OCI-LY7 (cell line): ENCODE data around the gene KCNQ1. TPM values are rescaled to one million over a fixed set of nuclear protein-coding genes. Genes with fewer than 3 reads are reported as not detected.

Experiments
- BruUV-seq: library from RNA; stranded (reverse); fragments of 400-500 nt; replicated peaks from 2 replicates; lab custom pipeline; 2021; lab: Mats Ljungman, UMichigan
- CTCF ChIA-PET: fragments of 300-600 bp; sonication (Branson Sonifier 250); formaldehyde crosslinking; loops from one replicate; lab custom pipeline; 2022; ENCODE audit warnings: antibody characterized with exemption; ENCODE audit not compliant: unreplicated experiment; lab: Charles Lee
- POLR2A ChIA-PET: fragments of 300-600 bp; sonication (Branson Sonifier 250); formaldehyde crosslinking; loops from one replicate; lab custom pipeline; 2022; ENCODE audit warnings: antibody characterized with exemption; lab: Charles Lee
- DNase-seq: peaks from one replicate; pipeline ENCODE4 v3.0.0-alpha.2; 2015; ENCODE audit warnings: low spot score
- H2AFZ ChIP-seq: fragments of 200-600 bp; sonication (generic), shearing (Covaris generic); 2 replicates; pipeline ENCODE4 v1.6.1; 2014; ENCODE audit warnings: mild to moderate bottlenecking, antibody characterized with exemption, low read length, moderate library complexity
- H3K27ac ChIP-seq: fragments of 200-600 bp; sonication (generic); 2 replicates; pipeline ENCODE4 v1.5.1; 2014; ENCODE audit warnings: mixed run types, low read depth, mild to moderate bottlenecking, moderate library complexity, low read length, inconsistent platforms; ENCODE audit not compliant: poor library complexity, severe bottlenecking
- H3K36me3 ChIP-seq: fragments of 200-600 bp; sonication (generic); 2 replicates; pipeline ENCODE4 v1.6.1; 2014; ENCODE audit warnings: mild to moderate bottlenecking, antibody characterized with exemption, low read length, moderate library complexity, mixed read lengths; ENCODE audit not compliant: insufficient read depth
- H3K4me1 ChIP-seq: fragments of 200-600 bp; sonication (generic); 2 replicates; pipeline ENCODE4 v1.5.1; 2014; ENCODE audit warnings: mild to moderate bottlenecking, low read length; ENCODE audit not compliant: insufficient read depth, poor library complexity, severe bottlenecking
- H3K4me2 ChIP-seq: fragments of 200-600 bp; sonication (generic); 2 replicates; pipeline ENCODE4 v1.6.1; 2014; ENCODE audit warnings: mild to moderate bottlenecking, low read length
- H3K4me3 ChIP-seq: fragments of 200-600 bp; sonication (generic); 2 replicates; pipeline ENCODE4 v1.5.1; 2014; ENCODE audit warnings: mild to moderate bottlenecking, low read depth, low read length; ENCODE audit not compliant: poor library complexity, severe bottlenecking
- H3K79me2 ChIP-seq: fragments of 200-600 bp; sonication (generic); 2 replicates; pipeline ENCODE4 v1.6.1; 2016; ENCODE audit warnings: low read depth, mild to moderate bottlenecking, low read length, moderate library complexity, mixed read lengths; ENCODE audit not compliant: insufficient read depth
- H3K9me2 ChIP-seq: fragments of 200-600 bp; sonication (generic); 2 replicates; pipeline ENCODE4 v1.6.1; 2016; ENCODE audit warnings: mild to moderate bottlenecking, low read length, mixed read lengths; ENCODE audit not compliant: insufficient read depth
- H3K9me3 ChIP-seq: fragments of 200-600 bp; sonication (generic); 2 replicates; pipeline ENCODE4 v1.6.1; 2014; ENCODE audit warnings: mild to moderate bottlenecking, mixed run types, low read length, mixed read lengths
- H4K20me1 ChIP-seq: fragments of 200-600 bp; sonication (generic); 2 replicates; pipeline ENCODE4 v1.6.1; 2014; ENCODE audit warnings: mild to moderate bottlenecking, antibody characterized with exemption, low read length, moderate library complexity, mixed read lengths; ENCODE audit not compliant: insufficient read depth
- EZH2phosphoT487 ChIP-seq: fragments of 200-600 bp; sonication (generic); IDR thresholded peaks from 2 replicates; pipeline ENCODE4 v1.6.1; 2018; ENCODE audit warnings: low read depth, borderline replicate concordance, mild to moderate bottlenecking, mixed run types, antibody characterized with exemption, low read length, moderate library complexity, mixed read lengths
- intact Hi-C: fragments of 100-400 bp; cut with micrococcal nuclease; formaldehyde crosslinking; loops from one replicate; pipeline ENCODE4 v1.10.0; 2022; ENCODE audit not compliant: unreplicated experiment
- total RNA-seq, 2 experiments: library from RNA; depleted of rRNA in 1 of 2; stranded (reverse); fragments of >200 nt in 1 of 2; shearing (Covaris generic) in 1 of 2; gene quantifications; 2 replicates each; pipeline ENCODE4 v1.2.3, GENCODE V29; 2014 to 2022
- TF ChIP-seq, protein P1 (sequence below): fragments of 200-600 bp; sonication (generic); conservative IDR thresholded peaks from 2 replicates; pipeline ENCODE4 v1.5.1; 2014; ENCODE audit warnings: mild to moderate bottlenecking, antibody characterized with exemption, low read length, moderate library complexity, mixed read lengths

KCNQ1 gene
- total RNA-seq, 2 experiments from 2014 or later: 0.22 to 1.3 TPM

GRCh38 chr11:2468363-2469235 lies 23.8 kb downstream of the KCNQ1 start:
- H3K36me3 ChIP-seq: no peaks in the 10 kb centered on the region
- no peak overlapping the region for H3K27ac ChIP-seq
- H3K9me2 ChIP-seq: no peaks in the 10 kb centered on the region
- intact Hi-C loops: no loop called here
- H3K9me3 ChIP-seq: no peaks in the 10 kb centered on the region
- H3K4me3 ChIP-seq: no peak overlapping the region
- ChIA-PET POLR2A (no interaction called here), CTCF (no interaction called here)
- H3K79me2 ChIP-seq: no peaks in the 10 kb centered on the region
- H4K20me1 ChIP-seq: no peaks in the 10 kb centered on the region
- TF ChIP-seq, protein P1, sequence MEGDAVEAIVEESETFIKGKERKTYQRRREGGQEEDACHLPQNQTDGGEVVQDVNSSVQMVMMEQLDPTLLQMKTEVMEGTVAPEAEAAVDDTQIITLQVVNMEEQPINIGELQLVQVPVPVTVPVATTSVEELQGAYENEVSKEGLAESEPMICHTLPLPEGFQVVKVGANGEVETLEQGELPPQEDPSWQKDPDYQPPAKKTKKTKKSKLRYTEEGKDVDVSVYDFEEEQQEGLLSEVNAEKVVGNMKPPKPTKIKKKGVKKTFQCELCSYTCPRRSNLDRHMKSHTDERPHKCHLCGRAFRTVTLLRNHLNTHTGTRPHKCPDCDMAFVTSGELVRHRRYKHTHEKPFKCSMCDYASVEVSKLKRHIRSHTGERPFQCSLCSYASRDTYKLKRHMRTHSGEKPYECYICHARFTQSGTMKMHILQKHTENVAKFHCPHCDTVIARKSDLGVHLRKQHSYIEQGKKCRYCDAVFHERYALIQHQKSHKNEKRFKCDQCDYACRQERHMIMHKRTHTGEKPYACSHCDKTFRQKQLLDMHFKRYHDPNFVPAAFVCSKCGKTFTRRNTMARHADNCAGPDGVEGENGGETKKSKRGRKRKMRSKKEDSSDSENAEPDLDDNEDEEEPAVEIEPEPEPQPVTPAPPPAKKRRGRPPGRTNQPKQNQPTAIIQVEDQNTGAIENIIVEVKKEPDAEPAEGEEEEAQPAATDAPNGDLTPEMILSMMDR: no peak
- TF ChIP-seq EZH2phosphoT487: no peak
- H3K4me1 ChIP-seq: no peaks in the 10 kb centered on the region
- no peak overlapping the region for H2AFZ ChIP-seq
- no peak overlapping the region for H3K4me2 ChIP-seq
- no peak for DNase-seq
- no TSS peak for BruUV-seq

GRCh38 chr11:2470495-2470894 lies 25.7 kb downstream of the KCNQ1 start:
- DNase-seq: no peak
- Histone ChIP-seq H4K20me1 (no peaks in the 10 kb centered on the region), H3K36me3 (no peaks in the 10 kb centered on the region), H3K27ac (no peak overlapping the region), H3K9me3 (no peaks in the 10 kb centered on the region), H3K9me2 (no peaks in the 10 kb centered on the region), H3K4me1 (no peaks in the 10 kb centered on the region), H3K4me3 (no peak overlapping the region), H2AFZ (no peak overlapping the region), H3K79me2 (no peaks in the 10 kb centered on the region), H3K4me2 (no peak overlapping the region)
- CTCF ChIA-PET: no interaction called here
- intact Hi-C loops: no loop called here
- TF ChIP-seq, protein P1: no peak
- no peak for TF ChIP-seq EZH2phosphoT487
- no TSS peak for BruUV-seq
- POLR2A ChIA-PET: no interaction called here
